Measurements from ENCODE around the gene TMEM272. TPM values are rescaled to one million over a fixed set of nuclear protein-coding genes. Genes with fewer than 3 reads are reported as not detected.

The TMEM272 gene
- total and polyA plus RNA-seq, 2 donors (not counting 1 experiment from before 2014, with no cell fraction given), result not detected

DNA sequence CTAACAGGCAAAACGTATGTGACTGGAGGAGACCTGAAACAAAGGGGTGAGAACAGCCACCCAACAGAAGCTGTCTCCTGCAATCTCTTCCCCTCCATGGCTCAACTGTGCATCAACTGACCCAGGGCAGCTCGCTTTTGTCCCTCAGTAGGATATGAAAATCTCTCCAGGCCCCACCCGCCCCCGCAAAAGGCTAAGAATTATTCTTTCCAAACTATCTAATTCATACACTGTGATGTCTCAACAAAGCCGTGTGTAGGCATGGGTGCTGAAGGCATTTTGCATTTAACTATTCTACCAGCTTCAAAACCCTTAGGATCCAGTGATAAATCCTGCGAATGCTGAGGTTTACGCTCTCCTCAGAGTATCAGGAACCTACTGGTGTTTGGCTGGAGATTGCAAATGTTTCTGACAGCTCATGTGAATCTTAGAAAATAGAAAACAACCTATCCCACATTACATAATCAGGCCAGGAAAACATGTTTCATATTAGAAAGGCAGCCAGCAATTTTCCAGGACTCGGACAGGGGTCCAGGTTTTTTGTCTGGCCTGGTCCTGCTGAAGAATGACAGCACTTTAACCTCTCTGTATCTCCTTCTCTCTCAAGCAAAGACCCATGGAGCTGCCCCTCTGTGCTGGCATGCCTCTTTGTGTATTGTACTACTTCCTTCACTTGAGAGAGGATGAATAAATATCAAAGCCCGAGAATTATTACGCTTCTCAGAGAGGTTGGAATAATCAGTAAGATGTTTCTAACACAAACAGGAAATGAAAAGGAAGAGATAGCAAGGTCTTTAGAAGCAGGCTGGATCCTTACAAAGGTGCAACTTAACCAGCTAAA, 58.3 kb downstream of the TMEM272 start:
- CTCF ChIA-PET, result interaction anchor here (1.0 kb wide), 1 partner anchor 14 kb away, joined by 3 read pairs; no protein-coding TSS in a partner anchor
- Histone ChIP-seq H3K4me1 (ENCODE audit: control insufficient read depth in 2 of 2, insufficient read depth in 2 of 2, low read length in 2 of 2) (peaks cover 0 to 5% of the 10 kb centered on the region in 2 donors), H2AFZ (ENCODE audit: insufficient read depth, low read depth, low read length, poor library complexity, severe bottlenecking) (no peak overlapping the region), H3K4me3 (ENCODE audit: control extremely low read depth in 1 of 5, extremely low read depth in 1 of 5, insufficient read depth in 1 of 5, low read depth in 2 of 5, low read length in 4 of 5) (no peak overlapping the region), H3K4me2 (replicated peaks; ENCODE audit: low read depth, low read length, poor library complexity, severe bottlenecking) (no peak overlapping the region), H3K9me3 (ENCODE audit: control extremely low read depth in 1 of 3, control insufficient read depth in 2 of 3, insufficient read depth in 1 of 3, low read length in 2 of 3) (no peaks in the 10 kb centered on the region), H3K9ac (ENCODE audit: low read length) (no peak overlapping the region), H3K36me3 (replicated peaks in 1 of 2; ENCODE audit: control extremely low read depth in 1 of 2, control insufficient read depth in 1 of 2, extremely low read depth in 1 of 2, insufficient read depth in 2 of 2, low read length in 1 of 2) (no peaks in the 10 kb centered on the region), H4K20me1 (ENCODE audit: control insufficient read depth, insufficient read depth, low read length, poor library complexity, severe bottlenecking) (no peaks in the 10 kb centered on the region), H3K27ac (ENCODE audit: low read length in 2 of 2) (no peak overlapping the region), H3K27me3 (replicated peaks in 1 of 4; ENCODE audit: control extremely low read depth in 1 of 4, control insufficient read depth in 3 of 4, insufficient read depth in 4 of 4, low read length in 3 of 4) (no peaks in the 10 kb centered on the region), H3K79me2 (ENCODE audit: control insufficient read depth, insufficient read depth, low read length) (no peaks in the 10 kb centered on the region)
- Mint-ChIP-seq H3K27me3 (no peaks in the 10 kb centered on the region), H3K4me1 (peaks cover 7% of the 10 kb centered on the region), H3K27ac (no peak overlapping the region), H3K9me3 (ENCODE audit: insufficient read depth) (no peaks in the 10 kb centered on the region), H3K4me3 (no peak overlapping the region)
- DNase-seq (no peak), ATAC-seq (ENCODE audit: low read depth) (no peak)
- POLR2A ChIA-PET, result no interaction called here
- TF ChIP-seq EZH2 (IDR thresholded peaks at IDR 0.05; ENCODE audit: borderline replicate concordance, insufficient read depth, low read depth, low read length, poor library complexity, severe bottlenecking), result no peak
- TF ChIP-seq, protein P1, sequence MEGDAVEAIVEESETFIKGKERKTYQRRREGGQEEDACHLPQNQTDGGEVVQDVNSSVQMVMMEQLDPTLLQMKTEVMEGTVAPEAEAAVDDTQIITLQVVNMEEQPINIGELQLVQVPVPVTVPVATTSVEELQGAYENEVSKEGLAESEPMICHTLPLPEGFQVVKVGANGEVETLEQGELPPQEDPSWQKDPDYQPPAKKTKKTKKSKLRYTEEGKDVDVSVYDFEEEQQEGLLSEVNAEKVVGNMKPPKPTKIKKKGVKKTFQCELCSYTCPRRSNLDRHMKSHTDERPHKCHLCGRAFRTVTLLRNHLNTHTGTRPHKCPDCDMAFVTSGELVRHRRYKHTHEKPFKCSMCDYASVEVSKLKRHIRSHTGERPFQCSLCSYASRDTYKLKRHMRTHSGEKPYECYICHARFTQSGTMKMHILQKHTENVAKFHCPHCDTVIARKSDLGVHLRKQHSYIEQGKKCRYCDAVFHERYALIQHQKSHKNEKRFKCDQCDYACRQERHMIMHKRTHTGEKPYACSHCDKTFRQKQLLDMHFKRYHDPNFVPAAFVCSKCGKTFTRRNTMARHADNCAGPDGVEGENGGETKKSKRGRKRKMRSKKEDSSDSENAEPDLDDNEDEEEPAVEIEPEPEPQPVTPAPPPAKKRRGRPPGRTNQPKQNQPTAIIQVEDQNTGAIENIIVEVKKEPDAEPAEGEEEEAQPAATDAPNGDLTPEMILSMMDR (IDR thresholded peaks at IDR 0.05), result no peak
- intact Hi-C loops (cut with micrococcal nuclease), result no loop called here
- WGBS (ENCODE audit: insufficient coverage), result 100% methylated on average over 3 of the region's 10 CpGs

- CTCF ChIA-PET, result interaction anchor here (1.0 kb wide), 1 partner anchor 15 kb away, joined by 3 read pairs; no protein-coding TSS in a partner anchor
- ATAC-seq (ENCODE audit: low read depth), result no peak
- H3K27ac Mint-ChIP-seq, result no peak overlapping the region
Observed at GRCh38 chr13:51785712-51786424, 59.1 kb downstream of the TMEM272 start.

More at GRCh38 chr13:51785712-51786424, 59.1 kb downstream of the TMEM272 start:
- H3K4me2 ChIP-seq (replicated peaks; ENCODE audit: low read depth, low read length, poor library complexity, severe bottlenecking), result no peak overlapping the region
- no peaks in the 10 kb centered on the region for H3K9me3 ChIP-seq (ENCODE audit: control extremely low read depth in 1 of 3, control insufficient read depth in 2 of 3, insufficient read depth in 1 of 3, low read length in 2 of 3)
- H3K27ac ChIP-seq (ENCODE audit: low read length in 2 of 2), result no peak overlapping the region
- H4K20me1 ChIP-seq (ENCODE audit: control insufficient read depth, insufficient read depth, low read length, poor library complexity, severe bottlenecking), result no peaks in the 10 kb centered on the region
- DNase-seq, result no peak
- H3K27me3 ChIP-seq (replicated peaks in 1 of 4; ENCODE audit: control extremely low read depth in 1 of 4, control insufficient read depth in 3 of 4, insufficient read depth in 4 of 4, low read length in 3 of 4), result no peaks in the 10 kb centered on the region
- Mint-ChIP-seq H3K9me3 (ENCODE audit: insufficient read depth) (no peaks in the 10 kb centered on the region), H3K27me3 (no peaks in the 10 kb centered on the region), H3K4me1 (peaks cover 11% of the 10 kb centered on the region), H3K4me3 (no peak overlapping the region)
- POLR2A ChIA-PET, result no interaction called here
- no peak overlapping the region for H3K9ac ChIP-seq (ENCODE audit: low read length)
- WGBS (ENCODE audit: insufficient coverage), result 80% methylated on average over 9 of the region's 12 CpGs
- peaks cover 0 to 10% of the 10 kb centered on the region in 2 donors for H3K4me1 ChIP-seq (ENCODE audit: control insufficient read depth in 2 of 2, insufficient read depth in 2 of 2, low read length in 2 of 2)
- no peak overlapping the region for H3K4me3 ChIP-seq (ENCODE audit: control extremely low read depth in 1 of 5, extremely low read depth in 1 of 5, insufficient read depth in 1 of 5, low read depth in 2 of 5, low read length in 4 of 5)
- no peak for TF ChIP-seq EZH2 (IDR thresholded peaks at IDR 0.05; ENCODE audit: borderline replicate concordance, insufficient read depth, low read depth, low read length, poor library complexity, severe bottlenecking)
- TF ChIP-seq, protein P1 (IDR thresholded peaks at IDR 0.05), result no peak
- intact Hi-C loops (cut with micrococcal nuclease), result no loop called here
- no peak overlapping the region for H2AFZ ChIP-seq (ENCODE audit: insufficient read depth, low read depth, low read length, poor library complexity, severe bottlenecking)
- H3K36me3 ChIP-seq (replicated peaks in 1 of 2; ENCODE audit: control extremely low read depth in 1 of 2, control insufficient read depth in 1 of 2, extremely low read depth in 1 of 2, insufficient read depth in 2 of 2, low read length in 1 of 2), result no peaks in the 10 kb centered on the region
- H3K79me2 ChIP-seq (ENCODE audit: control insufficient read depth, insufficient read depth, low read length), result no peaks in the 10 kb centered on the region
